SKM-1 treated with dmso at 0.1 percent for 144 hours (cell line): ENCODE results near the gene GRID2IP.
A peak's percentile ranks its signal among the peaks of the same experiment; 100 is the strongest.

Experiments
- DNase-seq: peaks from one replicate; lab custom pipeline; 2025; ENCODE audit not compliant: unreplicated experiment; lab: John Stamatoyannopoulos, UW

Gene GRID2IP

GRCh38 chr7:6563936-6564770 lies 12.9 kb upstream of the GRID2IP start:
- no peak for DNase-seq

DNA sequence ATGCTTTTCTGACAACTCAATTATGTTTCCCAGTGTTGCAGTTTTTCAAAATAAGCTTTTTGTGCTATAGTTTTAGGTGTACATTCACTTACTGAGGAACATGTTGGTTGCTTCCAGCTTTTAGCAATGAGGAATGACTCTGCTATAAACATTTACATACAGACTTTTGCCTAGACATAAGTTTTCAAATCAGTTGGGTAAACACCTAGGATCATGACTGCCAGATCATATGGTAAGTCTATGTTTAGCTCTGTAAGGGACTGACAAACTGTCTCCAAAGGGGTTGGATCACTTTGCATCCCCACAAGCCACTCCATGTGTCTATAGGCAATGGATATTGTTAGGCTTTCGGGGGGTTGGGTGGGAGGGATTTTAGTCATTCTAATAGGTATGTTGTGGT lies 10.8 kb upstream of the GRID2IP start:
- DNase-seq, result no peak

DNA sequence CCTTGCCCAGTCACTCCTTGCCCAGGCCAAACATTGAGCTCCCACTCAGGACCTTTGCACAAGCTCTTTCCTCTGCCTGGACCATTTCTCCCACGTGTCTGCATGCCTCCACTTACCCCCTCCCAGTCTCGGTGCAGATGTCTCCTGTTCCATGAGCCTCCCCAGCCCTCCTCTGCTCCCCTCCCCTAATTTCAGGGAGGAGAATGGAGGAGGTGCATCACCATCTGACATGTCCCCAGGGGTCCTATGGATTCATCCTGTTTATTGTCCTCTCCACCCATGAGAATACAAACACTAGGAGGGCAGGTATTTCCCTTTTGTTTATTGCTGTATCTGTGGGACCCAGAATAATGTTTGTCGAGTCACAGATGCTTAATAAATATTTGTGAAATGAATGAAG lies 8.6 kb upstream of the GRID2IP start:
- DNase-seq, result no peak

GRCh38 chr7:6558837-6559236 lies 7.6 kb upstream of the GRID2IP start:
- DNase-seq, result peak; percentile 38

DNA sequence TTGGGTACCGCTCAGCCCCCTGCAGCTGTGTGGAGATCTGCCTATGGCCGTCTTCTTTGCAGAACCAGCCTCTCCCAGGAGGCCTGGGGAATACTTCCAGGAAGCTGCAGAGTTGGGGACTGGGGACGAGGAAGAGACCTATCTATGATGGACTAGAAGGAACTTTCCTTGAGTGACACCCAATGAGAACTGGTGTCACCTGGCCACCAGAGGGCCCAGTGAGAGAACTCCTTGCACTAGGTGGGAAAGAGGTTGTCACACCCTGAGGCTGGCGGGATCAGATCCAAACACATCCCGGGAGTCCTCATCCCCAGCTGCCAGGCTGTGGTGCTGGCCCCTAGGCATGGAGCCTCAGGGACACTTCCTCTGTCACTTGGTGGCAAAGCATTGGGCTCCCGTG lies 4.9 kb upstream of the GRID2IP start:
- no peak for DNase-seq

GRCh38 chr7:6554848-6555247 lies 3.6 kb upstream of the GRID2IP start:
- no peak for DNase-seq

- DNase-seq, result no peak
These were observed 2.3 kb upstream of the GRID2IP start for GRCh38 chr7:6553448-6554044.

DNA sequence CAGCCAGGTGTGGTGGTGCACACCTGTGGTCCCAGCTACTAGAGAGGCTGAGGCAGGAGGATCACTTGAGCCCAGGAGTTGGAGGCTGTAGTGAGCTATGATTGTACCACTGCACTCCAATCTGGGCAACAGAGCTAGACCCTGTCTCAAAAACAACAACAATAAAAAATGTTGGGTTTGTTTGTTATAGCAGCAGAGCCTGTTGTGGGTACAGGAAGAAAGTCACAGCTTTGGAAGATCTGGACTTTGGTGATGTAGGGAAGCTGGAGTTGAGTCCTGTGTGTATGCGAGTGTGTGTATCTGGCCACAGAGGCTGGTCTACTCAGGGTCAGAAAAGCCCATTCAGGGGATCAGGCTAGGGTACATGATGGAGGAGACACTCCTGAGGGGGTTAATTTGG lies 3.9 kb downstream of the GRID2IP start:
- DNase-seq, result no peak

GRCh38 chr7:6546498-6547251 lies 4.6 kb downstream of the GRID2IP start:
- no peak for DNase-seq

DNA sequence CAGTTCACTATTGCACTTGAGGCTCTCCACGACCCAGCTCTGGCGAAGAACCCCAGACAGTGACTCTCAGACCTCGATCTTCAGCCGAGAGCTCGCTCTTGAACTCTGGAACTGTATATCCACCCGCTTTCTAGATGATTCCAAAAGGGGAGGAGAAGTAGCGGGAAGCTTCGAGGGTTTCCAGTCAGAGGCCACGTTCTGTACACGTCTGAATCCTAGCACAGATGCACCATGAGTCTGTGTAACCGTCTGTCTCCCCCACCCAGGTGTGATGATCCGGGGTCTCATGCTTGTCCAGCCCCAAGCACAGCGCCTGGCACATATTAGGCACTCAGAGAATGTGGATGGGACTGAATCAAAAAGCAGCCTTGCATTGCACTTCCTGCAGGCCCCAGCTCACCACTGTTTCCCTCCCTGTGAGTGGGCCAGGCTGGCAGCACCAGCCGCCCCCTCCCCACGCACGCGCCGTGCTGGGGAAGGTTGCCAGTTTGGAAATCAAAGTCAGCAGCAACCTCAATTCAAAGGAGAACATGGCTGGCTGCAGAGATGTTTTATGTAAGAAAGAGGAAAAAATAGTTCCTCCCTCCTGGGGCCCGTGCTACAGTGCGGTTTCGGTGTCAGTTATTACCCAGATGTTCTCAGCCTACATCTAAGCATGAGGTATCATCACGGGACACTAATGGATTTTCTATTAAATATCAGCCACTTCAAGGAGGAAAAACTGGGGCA lies 5.7 kb downstream of the GRID2IP start:
- DNase-seq, result no peak

GRCh38 chr7:6542368-6542767 lies 8.9 kb downstream of the GRID2IP start:
- no peak for DNase-seq

DNA sequence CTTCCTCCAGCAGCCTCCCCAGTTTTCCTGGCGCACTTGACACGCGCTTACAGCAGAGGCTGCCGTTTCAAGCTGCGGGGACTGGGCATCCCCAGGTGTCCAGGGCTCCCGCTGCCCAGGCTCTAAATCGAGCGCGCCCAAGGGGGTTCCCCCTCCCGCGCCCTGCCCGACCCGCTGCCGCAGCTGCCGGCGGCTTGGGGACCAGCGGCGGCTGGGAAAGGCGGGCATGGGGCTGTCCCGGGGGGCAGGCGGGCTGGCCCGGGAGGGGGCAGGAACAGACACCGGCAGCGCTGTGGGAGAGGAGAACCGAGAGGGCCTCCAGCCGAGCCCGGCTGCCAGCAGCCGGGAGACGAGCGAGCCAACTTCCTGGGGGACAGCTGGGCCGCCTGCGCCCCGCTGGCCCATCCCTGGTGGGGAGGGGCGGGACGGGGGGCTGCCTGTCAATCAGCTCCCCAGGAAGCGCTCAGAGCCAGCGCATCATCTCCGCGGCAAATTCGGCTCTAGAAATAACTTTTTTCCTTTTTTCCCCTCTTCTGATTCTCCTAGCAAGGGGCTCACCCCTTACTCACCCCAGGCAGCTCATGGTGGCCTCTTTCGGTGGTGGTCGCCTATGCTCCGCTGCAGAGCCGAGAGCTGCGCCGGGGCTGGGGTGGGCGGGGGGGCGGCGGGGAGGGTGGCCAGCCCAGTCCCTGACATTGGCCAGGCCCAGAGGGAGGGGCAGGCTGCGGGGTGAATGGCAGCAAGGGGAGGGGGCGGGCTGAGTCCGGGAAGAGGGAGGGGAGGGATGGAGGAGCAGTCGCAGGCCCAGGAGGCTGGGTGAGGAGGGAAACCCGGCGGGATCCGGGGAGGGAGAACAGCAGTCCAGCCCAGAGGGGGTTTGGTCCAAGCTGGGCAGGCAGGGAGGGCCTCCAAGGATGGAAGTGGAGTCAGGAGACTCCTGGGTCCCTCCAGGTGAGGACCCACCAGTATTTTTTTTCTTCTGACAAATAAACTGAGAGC lies 14.7 kb downstream of the GRID2IP start:
- DNase-seq, result no peak

DNA sequence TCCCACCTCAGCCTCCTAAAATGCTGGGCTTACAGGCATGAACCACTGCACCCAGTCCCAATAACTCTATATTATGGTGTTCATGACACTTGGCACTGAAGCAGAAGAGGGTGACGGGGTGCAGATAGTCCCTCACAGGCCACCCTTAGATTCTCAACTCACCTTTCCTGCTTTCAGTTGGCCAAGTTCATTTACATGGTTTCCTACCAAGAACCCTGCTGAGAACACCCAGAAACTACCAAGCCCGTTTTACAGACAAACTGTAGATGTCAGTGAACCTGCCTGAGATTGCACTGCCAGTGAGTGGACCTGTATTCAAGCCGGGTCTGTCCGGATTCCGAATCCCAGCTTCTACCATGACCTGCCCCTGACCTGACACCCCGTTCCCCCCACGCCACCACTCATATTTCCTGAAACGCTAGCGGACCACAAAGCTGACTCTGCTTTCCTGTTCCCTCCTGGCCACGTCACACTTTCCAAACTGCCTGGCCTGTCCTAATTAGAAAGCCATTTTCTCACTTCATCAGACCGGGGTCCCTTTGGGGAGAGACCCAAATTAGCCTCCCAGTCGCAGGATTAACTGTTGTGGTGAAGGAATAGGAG lies 17.3 kb downstream of the GRID2IP start:
- DNase-seq, result no peak

- no peak for DNase-seq
These were observed 18.7 kb downstream of the GRID2IP start for GRCh38 chr7:6532516-6532915.

GRCh38 chr7:6531492-6532279 lies 19.6 kb downstream of the GRID2IP start:
- DNase-seq, result no peak

GRCh38 chr7:6530626-6531491 lies 20.4 kb downstream of the GRID2IP start:
- no peak for DNase-seq

DNA sequence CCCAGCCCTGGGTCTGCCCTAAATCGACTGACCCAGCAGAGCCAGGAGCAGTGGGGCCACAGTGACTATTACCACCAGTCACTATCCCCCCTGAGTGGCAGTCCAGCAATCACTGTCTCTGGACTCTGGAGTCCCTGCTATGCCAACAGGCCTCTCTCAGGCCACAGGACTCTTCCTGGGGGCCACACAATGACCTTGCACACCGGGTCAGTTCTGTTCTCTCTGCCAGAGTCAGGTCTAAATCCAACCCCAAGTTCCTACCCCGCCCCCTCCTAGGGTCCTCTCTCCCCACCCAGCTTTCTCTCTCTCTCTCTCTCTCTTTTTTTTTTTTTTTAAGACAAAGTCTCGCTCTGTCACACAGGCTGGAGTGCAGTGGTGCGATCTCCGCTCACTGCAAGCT lies 21.6 kb downstream of the GRID2IP start:
- DNase-seq, result no peak
